Upper lobe of left lung (tissue), 4 donors: ENCODE results near the gene CDSN.

Experiments
- CTCF ChIP-seq, 6 experiments: fragments of 450-650 bp in 4 of 6; fragments of 200-600 bp in 2 of 6; sonication (generic) in 2 of 6; IDR thresholded peaks; one replicate each; pipeline ENCODE4 v1.5.1; 2016 to 2019; ENCODE audit warnings: antibody characterized with exemption in 6 of 6
- POLR2A ChIP-seq, 4 donors: fragments of 450-650 bp; IDR thresholded peaks; one replicate each; pipeline ENCODE4 v1.5.1; 2016 to 2017; ENCODE audit warnings: antibody characterized with exemption in 4 of 4, mild to moderate bottlenecking in 2 of 4
- POLR2AphosphoS5 ChIP-seq, 2 donors: sonication (generic); formaldehyde crosslinking; IDR thresholded peaks; one replicate each; pipeline ENCODE4 v1.5.1; 2017; ENCODE audit warnings: antibody characterized with exemption in 2 of 2

DNA sequence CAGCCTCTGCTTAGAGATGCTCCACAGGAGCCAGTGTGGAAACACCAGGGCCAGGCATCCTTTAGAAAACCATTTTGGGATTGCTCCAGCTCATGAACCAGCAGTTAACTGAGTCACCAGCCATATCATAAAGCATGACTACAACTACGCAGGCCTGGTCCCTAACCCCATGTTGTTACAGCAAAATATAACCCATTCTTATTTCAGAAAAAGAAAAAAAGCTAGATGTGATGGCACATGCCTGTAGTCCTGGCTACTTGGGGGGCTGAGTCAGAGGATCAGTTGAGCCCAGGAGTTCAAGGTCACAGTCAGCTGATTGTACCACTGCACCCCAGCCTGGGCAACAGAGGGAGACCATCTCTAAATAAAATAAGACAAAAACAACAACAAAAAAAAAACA lies 44.7 kb downstream of the CDSN start:
- TF ChIP-seq POLR2A (IDR thresholded peaks at IDR 0.05): no peak
- no peak for TF ChIP-seq CTCF (IDR thresholded peaks at IDR 0.05)
- TF ChIP-seq POLR2AphosphoS5 (IDR thresholded peaks at IDR 0.05): no peak
